HG03565 (cell line): ENCODE data around the gene NT5M.

Experiments used
- ATAC-seq: cut with Tn5 transposase; IDR thresholded peaks from one replicate; pipeline ENCODE4 v1.9.1; 2021; ENCODE audit warnings: mild to moderate bottlenecking, moderate library complexity; ENCODE audit not compliant: unreplicated experiment

NT5M gene

GRCh38 chr17:17387498-17388362, 84.6 kb downstream of the NT5M start:
- no peak for ATAC-seq

GRCh38 chr17:17388657-17389496, 85.7 kb downstream of the NT5M start:
- ATAC-seq = no peak

- no peak for ATAC-seq
Measured at GRCh38 chr17:17391668-17392370, 88.6 kb downstream of the NT5M start.

- ATAC-seq = no peak
Measured at GRCh38 chr17:17393976-17394375, 90.8 kb downstream of the NT5M start.

GRCh38 chr17:17394494-17394893, 91.3 kb downstream of the NT5M start:
- ATAC-seq = no peak

GRCh38 chr17:17395246-17395802, 92.2 kb downstream of the NT5M start:
- no peak for ATAC-seq

GRCh38 chr17:17395885-17396284, 92.7 kb downstream of the NT5M start:
- ATAC-seq = no peak
